ENCODE measurements around the gene ATG2B. TPM values are rescaled to one million over a fixed set of nuclear protein-coding genes. Genes with fewer than 3 reads are reported as not detected.
"Not testable (repeated sequence)": the region's sequence is repeated elsewhere in the genome, so short reads cannot be mapped to it uniquely, and the experiment has no call there.

Gene ATG2B
- total RNA-seq, 2 experiments from 2014 or later = 15.7 to 23.7 TPM

- TF ChIP-seq EZH2phosphoT487 (IDR thresholded peaks at IDR 0.05; ENCODE audit: borderline replicate concordance, low read depth, low read length) = no peak
- TF ChIP-seq, protein P1, sequence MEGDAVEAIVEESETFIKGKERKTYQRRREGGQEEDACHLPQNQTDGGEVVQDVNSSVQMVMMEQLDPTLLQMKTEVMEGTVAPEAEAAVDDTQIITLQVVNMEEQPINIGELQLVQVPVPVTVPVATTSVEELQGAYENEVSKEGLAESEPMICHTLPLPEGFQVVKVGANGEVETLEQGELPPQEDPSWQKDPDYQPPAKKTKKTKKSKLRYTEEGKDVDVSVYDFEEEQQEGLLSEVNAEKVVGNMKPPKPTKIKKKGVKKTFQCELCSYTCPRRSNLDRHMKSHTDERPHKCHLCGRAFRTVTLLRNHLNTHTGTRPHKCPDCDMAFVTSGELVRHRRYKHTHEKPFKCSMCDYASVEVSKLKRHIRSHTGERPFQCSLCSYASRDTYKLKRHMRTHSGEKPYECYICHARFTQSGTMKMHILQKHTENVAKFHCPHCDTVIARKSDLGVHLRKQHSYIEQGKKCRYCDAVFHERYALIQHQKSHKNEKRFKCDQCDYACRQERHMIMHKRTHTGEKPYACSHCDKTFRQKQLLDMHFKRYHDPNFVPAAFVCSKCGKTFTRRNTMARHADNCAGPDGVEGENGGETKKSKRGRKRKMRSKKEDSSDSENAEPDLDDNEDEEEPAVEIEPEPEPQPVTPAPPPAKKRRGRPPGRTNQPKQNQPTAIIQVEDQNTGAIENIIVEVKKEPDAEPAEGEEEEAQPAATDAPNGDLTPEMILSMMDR (conservative IDR thresholded peaks at IDR 0.05; ENCODE audit: low read length) = no peak
- Histone ChIP-seq H3K79me2 (ENCODE audit: insufficient read depth, low read depth, low read length) (peaks cover 30% of the 10 kb centered on the region; the same call in 1 of the 2 replicates), H3K27ac (ENCODE audit: low read depth, low read length, poor library complexity, severe bottlenecking) (no peak overlapping the region), H4K20me1 (ENCODE audit: insufficient read depth, low read length) (no peaks in the 10 kb centered on the region), H3K36me3 (ENCODE audit: insufficient read depth, low read length) (0 out of 2 replicates have a peak, but pooled peaks cover 7% of the 10 kb centered on the region), H3K4me1 (ENCODE audit: insufficient read depth, low read length, poor library complexity, severe bottlenecking) (no peaks in the 10 kb centered on the region), H3K9me2 (ENCODE audit: insufficient read depth, low read length) (no peaks in the 10 kb centered on the region), H3K4me3 (ENCODE audit: low read depth, low read length, poor library complexity, severe bottlenecking) (no peak overlapping the region), H3K4me2 (ENCODE audit: low read length) (no peak overlapping the region), H2AFZ (ENCODE audit: low read length) (no peak overlapping the region), H3K9me3 (ENCODE audit: low read length) (no peaks in the 10 kb centered on the region)
- ChIA-PET POLR2A (no interaction called here), CTCF (ENCODE audit: unreplicated experiment) (no interaction called here)
- DNase-seq (ENCODE audit: low spot score) = no peak
- intact Hi-C loops (cut with micrococcal nuclease; ENCODE audit: unreplicated experiment) = no loop called here
- no TSS peak for BruUV-seq (replicated peaks)
Measured at GRCh38 chr14:96352708-96353107, 10.4 kb downstream of the ATG2B start.

- Histone ChIP-seq H3K4me1 (ENCODE audit: insufficient read depth, low read length, poor library complexity, severe bottlenecking) (no peaks in the 10 kb centered on the region), H3K9me2 (ENCODE audit: insufficient read depth, low read length) (no peaks in the 10 kb centered on the region), H4K20me1 (ENCODE audit: insufficient read depth, low read length) (0 out of 2 replicates have a peak, but pooled peaks cover 3% of the 10 kb centered on the region), H3K27ac (ENCODE audit: low read depth, low read length, poor library complexity, severe bottlenecking) (no peak overlapping the region), H3K36me3 (ENCODE audit: insufficient read depth, low read length) (0 out of 2 replicates have a peak, but pooled peaks cover 7% of the 10 kb centered on the region), H3K79me2 (ENCODE audit: insufficient read depth, low read depth, low read length) (peaks cover 25% of the 10 kb centered on the region; the same call in 1 of the 2 replicates), H3K9me3 (ENCODE audit: low read length) (no peaks in the 10 kb centered on the region), H3K4me3 (ENCODE audit: low read depth, low read length, poor library complexity, severe bottlenecking) (no peak overlapping the region), H2AFZ (ENCODE audit: low read length) (no peak overlapping the region), H3K4me2 (ENCODE audit: low read length) (no peak overlapping the region)
- BruUV-seq (replicated peaks) = no TSS peak
- ChIA-PET CTCF (ENCODE audit: unreplicated experiment) (no interaction called here), POLR2A (interaction anchor here (0.7 kb wide), 1 partner anchor 55 kb away, joined by 3 read pairs; no protein-coding TSS in a partner anchor)
- no peak for DNase-seq (ENCODE audit: low spot score)
- intact Hi-C loops (cut with micrococcal nuclease; ENCODE audit: unreplicated experiment) = no loop called here
- TF ChIP-seq, protein P1 (conservative IDR thresholded peaks at IDR 0.05; ENCODE audit: low read length) = no peak
- TF ChIP-seq EZH2phosphoT487 (IDR thresholded peaks at IDR 0.05; ENCODE audit: borderline replicate concordance, low read depth, low read length) = no peak
Measured at GRCh38 chr14:96351986-96352385, 11.2 kb downstream of the ATG2B start.

- H3K9me3 ChIP-seq (ENCODE audit: low read length) = no peaks in the 10 kb centered on the region
- TF ChIP-seq, protein P1 (conservative IDR thresholded peaks at IDR 0.05; ENCODE audit: low read length) = no peak
- no peak for TF ChIP-seq EZH2phosphoT487 (IDR thresholded peaks at IDR 0.05; ENCODE audit: borderline replicate concordance, low read depth, low read length)
- no peak overlapping the region for H3K27ac ChIP-seq (ENCODE audit: low read depth, low read length, poor library complexity, severe bottlenecking)
- intact Hi-C loops (cut with micrococcal nuclease; ENCODE audit: unreplicated experiment) = no loop called here
- ChIA-PET POLR2A (no interaction called here), CTCF (ENCODE audit: unreplicated experiment) (no interaction called here)
- H3K4me3 ChIP-seq (ENCODE audit: low read depth, low read length, poor library complexity, severe bottlenecking) = no peak overlapping the region
- H2AFZ ChIP-seq (ENCODE audit: low read length) = no peak overlapping the region
- H3K4me1 ChIP-seq (ENCODE audit: insufficient read depth, low read length, poor library complexity, severe bottlenecking) = no peaks in the 10 kb centered on the region
- peaks cover 18% of the 10 kb centered on the region; the same call in 1 of the 2 replicates for H3K79me2 ChIP-seq (ENCODE audit: insufficient read depth, low read depth, low read length)
- H3K36me3 ChIP-seq (ENCODE audit: insufficient read depth, low read length) = 0 out of 2 replicates have a peak, but pooled peaks cover 4% of the 10 kb centered on the region
- no TSS peak for BruUV-seq (replicated peaks)
- 0 out of 2 replicates have a peak, but pooled peaks cover 3% of the 10 kb centered on the region for H4K20me1 ChIP-seq (ENCODE audit: insufficient read depth, low read length)
- no peaks in the 10 kb centered on the region for H3K9me2 ChIP-seq (ENCODE audit: insufficient read depth, low read length)
- DNase-seq (ENCODE audit: low spot score) = no peak
- no peak overlapping the region for H3K4me2 ChIP-seq (ENCODE audit: low read length)
Measured at GRCh38 chr14:96349286-96350075, 13.7 kb downstream of the ATG2B start.

DNA sequence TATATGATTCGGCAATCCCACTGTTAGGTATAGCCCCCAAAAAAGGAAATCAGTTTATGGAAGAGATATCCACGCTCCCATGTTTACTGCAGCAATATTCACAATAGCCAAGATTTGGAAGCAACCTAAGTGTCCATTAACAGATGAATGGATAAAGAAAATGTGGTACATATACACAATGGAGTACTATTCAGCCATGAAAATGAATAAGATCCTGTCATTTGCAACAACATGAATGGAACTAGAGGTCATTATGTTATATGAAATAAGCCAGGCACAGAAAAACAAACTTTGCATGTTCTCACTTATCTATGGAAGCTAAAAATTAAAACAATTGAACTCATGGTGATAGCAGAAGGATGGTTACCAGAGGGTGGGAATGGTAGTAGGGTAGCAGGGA lies 15.2 kb downstream of the ATG2B start:
- H3K4me3 ChIP-seq (ENCODE audit: low read depth, low read length, poor library complexity, severe bottlenecking); H3K9me3 ChIP-seq (ENCODE audit: low read length); BruUV-seq (replicated peaks); H4K20me1 ChIP-seq (ENCODE audit: insufficient read depth, low read length); H3K4me1 ChIP-seq (ENCODE audit: insufficient read depth, low read length, poor library complexity, severe bottlenecking); intact Hi-C loops (cut with micrococcal nuclease; ENCODE audit: unreplicated experiment); H3K79me2 ChIP-seq (ENCODE audit: insufficient read depth, low read depth, low read length); H2AFZ ChIP-seq (ENCODE audit: low read length); CTCF ChIA-PET (ENCODE audit: unreplicated experiment); H3K36me3 ChIP-seq (ENCODE audit: insufficient read depth, low read length); DNase-seq (ENCODE audit: low spot score); H3K9me2 ChIP-seq (ENCODE audit: insufficient read depth, low read length); H3K4me2 ChIP-seq (ENCODE audit: low read length); H3K27ac ChIP-seq (ENCODE audit: low read depth, low read length, poor library complexity, severe bottlenecking): not testable (repeated sequence)
- POLR2A ChIA-PET = interaction anchor here (0.6 to 1.6 kb wide), 2 partner anchors 8 to 543 kb away, joined by 3 read pairs; no protein-coding TSS in a partner anchor

All from OCI-LY7 (cell line).